ENCODE results near the gene REXO4. TPM values are rescaled to one million over a fixed set of nuclear protein-coding genes. Genes with fewer than 3 reads are reported as not detected.

The REXO4 gene
- total RNA-seq, 1 donor from 2014 or later, result 25.6 TPM

GRCh38 chr9:133371261-133371711, 46.5 kb downstream of the REXO4 start:
- no peak for DNase-seq (ENCODE audit: extremely low read depth, low read depth, low spot score)

- DNase-seq (ENCODE audit: extremely low read depth, low read depth, low spot score), result no peak
These were observed 47.1 kb downstream of the REXO4 start for GRCh38 chr9:133370685-133371084.

DNA sequence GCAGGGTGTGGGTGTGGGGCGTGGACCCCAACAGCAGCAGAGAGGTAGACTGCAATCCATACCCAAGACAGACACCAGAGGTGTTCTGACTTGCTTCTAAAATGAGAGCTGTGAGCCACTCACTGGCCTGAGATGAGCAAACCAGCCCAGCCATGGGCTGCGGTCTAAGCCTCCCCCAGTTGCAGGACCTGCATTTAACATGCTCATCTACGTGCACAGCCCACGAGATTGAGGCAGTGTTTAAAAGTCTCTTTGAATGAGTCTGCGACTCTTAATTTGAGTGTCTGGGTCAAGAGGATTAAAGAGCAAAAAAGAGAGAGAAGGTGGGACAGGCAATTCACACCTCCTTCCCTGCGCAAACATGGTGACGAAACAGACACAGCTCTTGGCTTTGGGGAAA, 47.9 kb downstream of the REXO4 start:
- no peak for DNase-seq (ENCODE audit: extremely low read depth, low read depth, low spot score)

GRCh38 chr9:133369422-133369821, 48.4 kb downstream of the REXO4 start:
- no peak for DNase-seq (ENCODE audit: extremely low read depth, low read depth, low spot score)

DNA sequence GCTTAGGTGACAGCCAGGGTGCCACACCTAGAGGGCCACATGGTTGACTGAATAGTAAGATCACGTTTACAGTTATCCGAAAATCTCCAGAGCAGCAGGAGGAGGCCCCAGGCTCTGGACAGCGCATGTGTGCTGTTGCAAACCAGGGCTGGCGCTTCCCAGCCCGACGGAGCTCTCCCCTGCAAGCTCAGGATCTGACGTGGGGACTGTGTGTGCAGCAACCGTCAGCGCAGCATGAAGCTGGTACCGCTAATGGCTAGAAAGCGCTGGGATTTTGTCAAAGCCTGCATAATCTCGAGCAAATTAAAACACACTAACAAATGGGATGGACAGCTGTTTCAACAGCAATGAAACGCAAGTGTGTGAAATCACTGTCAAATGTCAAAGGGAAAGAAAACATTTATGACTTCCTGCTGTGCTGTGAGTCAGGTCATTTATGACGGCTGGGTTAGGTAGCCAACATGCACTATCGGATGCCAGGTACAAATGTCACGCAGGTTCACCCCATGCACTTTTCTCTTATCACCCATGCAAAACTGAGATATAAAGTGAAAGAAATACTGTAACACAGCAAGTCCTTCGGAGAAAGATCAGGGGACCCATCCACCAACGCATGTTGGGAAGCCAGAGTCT, 49.4 kb downstream of the REXO4 start:
- no peak for DNase-seq (ENCODE audit: extremely low read depth, low read depth, low spot score)

GRCh38 chr9:133367778-133368177, 50.0 kb downstream of the REXO4 start:
- no peak for DNase-seq (ENCODE audit: extremely low read depth, low read depth, low spot score)

DNA sequence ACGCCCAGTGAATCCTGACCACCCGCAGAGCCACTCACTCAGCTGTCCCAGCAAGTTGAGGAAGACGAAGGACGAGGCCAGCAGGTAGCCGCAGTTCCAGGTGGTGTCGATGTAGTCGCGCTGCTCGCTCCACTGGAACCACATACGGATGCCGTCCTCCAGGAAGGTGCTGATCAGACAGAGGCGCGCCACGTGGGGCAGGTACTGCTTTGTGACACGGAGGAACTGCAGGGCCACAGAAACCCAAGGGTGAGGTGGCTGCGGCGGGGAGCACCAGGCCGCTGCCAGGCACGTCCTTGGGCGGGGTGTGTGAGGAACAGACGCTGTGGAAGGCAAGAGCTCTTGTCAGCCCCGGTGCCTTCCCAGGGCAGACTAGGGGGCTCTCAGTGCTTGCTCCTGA, 50.6 kb downstream of the REXO4 start:
- DNase-seq (ENCODE audit: extremely low read depth, low read depth, low spot score), result no peak

DNA sequence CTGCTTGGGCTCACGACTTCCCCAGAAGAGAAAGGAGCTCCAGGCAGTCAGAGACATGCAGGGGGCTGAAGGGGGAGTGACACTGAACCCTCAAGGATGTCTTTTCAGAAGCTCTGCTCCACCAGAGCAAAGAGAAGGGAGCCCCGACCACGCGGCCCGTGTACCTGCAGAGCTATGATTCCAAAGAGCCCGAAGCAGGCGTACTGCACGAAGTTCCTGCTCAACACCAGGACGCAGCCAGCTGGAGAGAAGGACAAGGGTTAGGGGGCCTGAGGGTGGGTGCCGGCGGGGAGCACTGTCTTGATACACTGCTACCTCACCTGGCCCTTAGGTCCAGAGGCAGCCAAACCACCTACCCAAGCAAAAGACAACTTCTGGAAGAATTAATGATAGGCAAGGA, 51.4 kb downstream of the REXO4 start:
- no peak for DNase-seq (ENCODE audit: extremely low read depth, low read depth, low spot score)

- DNase-seq (ENCODE audit: extremely low read depth, low read depth, low spot score), result no peak
These were observed 55.3 kb downstream of the REXO4 start for GRCh38 chr9:133362359-133363044.

- DNase-seq (ENCODE audit: extremely low read depth, low read depth, low spot score), result no peak
These were observed 56.2 kb downstream of the REXO4 start for GRCh38 chr9:133361507-133362092.

- DNase-seq (ENCODE audit: extremely low read depth, low read depth, low spot score), result no peak
These were observed 57.1 kb downstream of the REXO4 start for GRCh38 chr9:133360400-133361393.

- DNase-seq (ENCODE audit: extremely low read depth, low read depth, low spot score), result no peak
These were observed 58.2 kb downstream of the REXO4 start for GRCh38 chr9:133359399-133360175.

GRCh38 chr9:133357656-133358055, 60.2 kb downstream of the REXO4 start:
- no peak for DNase-seq (ENCODE audit: extremely low read depth, low read depth, low spot score)

GRCh38 chr9:133356391-133357091, 61.3 kb downstream of the REXO4 start, which contains the start of the genes SURF1 and SURF2:
Gene SURF1, minus strand, starts transcription at chr9:133356487. Its CDS starts 34 bp downstream, at chr9:133356453.
Gene SURF2, plus strand, starts transcription at chr9:133356550. Its CDS starts 43 bp downstream, at chr9:133356593.
- no peak for DNase-seq (ENCODE audit: extremely low read depth, low read depth, low spot score)

Other genes starting within 250 kb of the REXO4 start
- not detected in 2 replicates for gene OBP2B, start 208.8 kb downstream of the REXO4 start, total RNA-seq
- gene ABO, start 142.8 kb downstream of the REXO4 start, total RNA-seq, result under 0.01 and 0.05 TPM in 2 replicates
- gene SURF6, start 81.8 kb downstream of the REXO4 start, total RNA-seq, result 17.1 and 22.9 TPM in 2 replicates
- 21.9 and 27.5 TPM in 2 replicates for gene MED22, start 69.9 kb downstream of the REXO4 start, total RNA-seq
- 1,807 and 2,930 TPM in 2 replicates for gene RPL7A, start 69.8 kb downstream of the REXO4 start, total RNA-seq
- 16.6 and 27.0 TPM in 2 replicates for gene SURF1, start 61.5 kb downstream of the REXO4 start, total RNA-seq
- 21.0 and 24.4 TPM in 2 replicates for gene SURF2, start 61.5 kb downstream of the REXO4 start, total RNA-seq
- 238 and 281 TPM in 2 replicates for gene SURF4, start 42.0 kb downstream of the REXO4 start, total RNA-seq
- gene STKLD1, start 41.6 kb downstream of the REXO4 start, total RNA-seq, result 0.06 and 0.34 TPM in 2 replicates
- 3.3 and 3.6 TPM in 2 replicates for gene ADAMTS13, start 4.4 kb upstream of the REXO4 start, total RNA-seq
- gene CACFD1, start 42.0 kb upstream of the REXO4 start, total RNA-seq, result 8.3 and 12.3 TPM in 2 replicates
- 70.5 and 73.8 TPM in 2 replicates for gene SLC2A6, start 61.1 kb upstream of the REXO4 start, total RNA-seq
- not detected in 2 replicates for gene MYMK, start 106.9 kb upstream of the REXO4 start, total RNA-seq
- 0.05 TPM in 1 of 2 replicates, not detected in the other for gene ADAMTSL2, start 116.7 kb upstream of the REXO4 start, total RNA-seq
- not detected in 2 replicates for gene FAM163B, start 191.4 kb upstream of the REXO4 start, total RNA-seq
- not detected in 2 replicates for gene DBH, start 218.4 kb upstream of the REXO4 start, total RNA-seq

Measured in glomerular endothelial cell (primary cell).